Naive B cell (primary cell): ENCODE results near the gene USP8. TPM values are rescaled to one million over a fixed set of nuclear protein-coding genes. Genes with fewer than 3 reads are reported as not detected.
"Not testable (repeated sequence)": the region's sequence is repeated elsewhere in the genome, so short reads cannot be mapped to it uniquely, and the experiment has no call there.

Experiments used
- ATAC-seq, 2 donors: fragments of 150-1000 bp; cut with Tn5 transposase; 2 replicates each; pipeline ENCODE4 v1.10.0; 2021; ENCODE audit warnings: low read depth in 2 of 2, mild to moderate bottlenecking in 2 of 2, moderate library complexity in 2 of 2
- DNase-seq: peaks from one replicate; pipeline ENCODE4 v3.0.0; 2022
- H3K27ac Mint-ChIP-seq, 6 donors: one replicate each; pipeline ENCODE4 v1.8.0; 2020 to 2022; ENCODE audit warnings: mild to moderate bottlenecking in 6 of 6, mixed read lengths in 6 of 6, moderate library complexity in 5 of 6, inconsistent platforms in 2 of 6
- H3K27me3 Mint-ChIP-seq, 3 donors: one replicate each; pipeline ENCODE4 v1.8.0; 2021 to 2022; ENCODE audit warnings: mixed read lengths in 3 of 3, mild to moderate bottlenecking in 1 of 3
- H3K36me3 Mint-ChIP-seq, 2 donors: one replicate each; pipeline ENCODE4 v1.8.0; 2020 to 2022; ENCODE audit warnings: mixed read lengths in 2 of 2, inconsistent platforms in 1 of 2, mild to moderate bottlenecking in 1 of 2
- H3K4me1 Mint-ChIP-seq, 3 donors: one replicate each; pipeline ENCODE4 v1.8.0; 2020 to 2022; ENCODE audit warnings: mixed read lengths in 3 of 3, inconsistent platforms in 1 of 3, mild to moderate bottlenecking in 1 of 3, moderate library complexity in 1 of 3
- H3K4me3 Mint-ChIP-seq, 8 donors: one replicate each; pipeline ENCODE4 v1.8.0; 2020 to 2022; ENCODE audit warnings: mild to moderate bottlenecking in 8 of 8, mixed read lengths in 8 of 8, moderate library complexity in 8 of 8, inconsistent platforms in 2 of 8
- H3K9me3 Mint-ChIP-seq, 7 donors: one replicate each; pipeline ENCODE4 v1.8.0; 2020 to 2022; ENCODE audit warnings: mixed read lengths in 7 of 7, mild to moderate bottlenecking in 5 of 7, inconsistent platforms in 2 of 7, moderate library complexity in 1 of 7
- polyA plus RNA-seq, 6 donors: library from polyadenylated mRNA; unstranded; fragments of 300-500 nt; fragmentation: Illumina TruSeq; gene quantifications; one replicate each; pipeline ENCODE4 v1.2.3, GENCODE V29; 2021; ENCODE audit warnings: low read depth in 6 of 6

The USP8 gene
- polyA plus RNA-seq: 10 to 100 TPM; 62.0 to 87.5 (median 70.8) TPM

- H3K27me3 Mint-ChIP-seq: no peaks in the 10 kb centered on the region
- H3K27ac Mint-ChIP-seq: peak within 1 kb of the TSS; percentile 96 to 100 (median 99)
- no peaks in the 10 kb centered on the region for H3K36me3 Mint-ChIP-seq
- H3K4me1 Mint-ChIP-seq: peaks cover 11 to 51% (median 18%) of the 10 kb centered on the region in 3 donors
- ATAC-seq: peak; percentile 91
- no peaks in the 10 kb centered on the region for H3K9me3 Mint-ChIP-seq
- peak; percentile 94 for DNase-seq
- H3K4me3 Mint-ChIP-seq: peak within 1 kb of the TSS; percentile 92 to 100 (median 97)
These were observed at the start of gene USP8 for GRCh38 chr15:50424066-50424890. USP8 (plus strand) TSS chr15:50424405; CDS start chr15:50439074, 14,669 bp downstream.

- H3K9me3 Mint-ChIP-seq: no peaks in the 10 kb centered on the region
- DNase-seq (no peak), ATAC-seq (no peak)
- no peaks in the 10 kb centered on the region for H3K36me3 Mint-ChIP-seq
- H3K27me3 Mint-ChIP-seq: no peaks in the 10 kb centered on the region
- peaks cover 7 to 20% (median 19%) of the 10 kb centered on the region in 3 donors for H3K4me1 Mint-ChIP-seq
- H3K4me3 Mint-ChIP-seq: peak overlapping the region in 1 of 8 donors; percentile 2
- peak overlapping the region in 5 of 6 donors; percentile 0 to 76 (median 44) for H3K27ac Mint-ChIP-seq
These were observed 46.1 kb upstream of the USP8 start for GRCh38 chr15:50377867-50378751.

- H3K27me3 Mint-ChIP-seq: no peaks in the 10 kb centered on the region
- peaks cover 7 to 20% (median 19%) of the 10 kb centered on the region in 3 donors for H3K4me1 Mint-ChIP-seq
- peaks cover 0 to 1% (median 0%) of the 10 kb centered on the region in 7 donors for H3K9me3 Mint-ChIP-seq
- no peaks in the 10 kb centered on the region for H3K36me3 Mint-ChIP-seq
- ATAC-seq (no peak), DNase-seq (no peak)
- H3K4me3 Mint-ChIP-seq: no peak overlapping the region
- no peak overlapping the region for H3K27ac Mint-ChIP-seq
These were observed 45.4 kb upstream of the USP8 start for GRCh38 chr15:50378776-50379175.

GRCh38 chr15:50379413-50379812 lies 44.8 kb upstream of the USP8 start:
- H3K27ac Mint-ChIP-seq: not testable (repeated sequence)
- H3K4me1 Mint-ChIP-seq: peaks cover 7 to 20% (median 19%) of the 10 kb centered on the region in 3 donors

GRCh38 chr15:50380089-50380488 lies 44.1 kb upstream of the USP8 start:
- DNase-seq (no peak), ATAC-seq (no peak)
- no peaks in the 10 kb centered on the region for H3K27me3 Mint-ChIP-seq
- H3K4me1 Mint-ChIP-seq: peaks cover 7 to 20% (median 19%) of the 10 kb centered on the region in 3 donors
- H3K4me3 Mint-ChIP-seq: no peak overlapping the region
- no peaks in the 10 kb centered on the region for H3K36me3 Mint-ChIP-seq
- H3K27ac Mint-ChIP-seq: no peak overlapping the region
- peaks cover 0 to 1% (median 0%) of the 10 kb centered on the region in 7 donors for H3K9me3 Mint-ChIP-seq

More at GRCh38 chr15:50379413-50379812, 44.8 kb upstream of the USP8 start:
- H3K27me3 Mint-ChIP-seq, ATAC-seq, DNase-seq, H3K4me3 Mint-ChIP-seq, H3K9me3 Mint-ChIP-seq, H3K36me3 Mint-ChIP-seq: not testable (repeated sequence)

- ATAC-seq: no peak
- H3K27me3 Mint-ChIP-seq: no peaks in the 10 kb centered on the region
These were observed 42.8 kb upstream of the USP8 start for GRCh38 chr15:50381438-50381837.

GRCh38 chr15:50382408-50382807 lies 41.8 kb upstream of the USP8 start:
- H3K9me3 Mint-ChIP-seq, ATAC-seq, DNase-seq, H3K36me3 Mint-ChIP-seq, H3K27me3 Mint-ChIP-seq, H3K4me3 Mint-ChIP-seq: not testable (repeated sequence)
- peak overlapping the region in 2 of 6 donors; percentile 3 to 53 for H3K27ac Mint-ChIP-seq
- H3K4me1 Mint-ChIP-seq: peaks cover 7 to 19% (median 19%) of the 10 kb centered on the region in 3 donors

More at GRCh38 chr15:50381438-50381837, 42.8 kb upstream of the USP8 start:
- DNase-seq: no peak
- no peak overlapping the region for H3K4me3 Mint-ChIP-seq
- H3K27ac Mint-ChIP-seq: no peak overlapping the region
- H3K4me1 Mint-ChIP-seq: peaks cover 7 to 20% (median 19%) of the 10 kb centered on the region in 3 donors
- peaks cover 0 to 1% (median 0%) of the 10 kb centered on the region in 7 donors for H3K9me3 Mint-ChIP-seq
- H3K36me3 Mint-ChIP-seq: no peaks in the 10 kb centered on the region

- Mint-ChIP-seq H3K36me3 (no peaks in the 10 kb centered on the region), H3K9me3 (peaks cover 0 to 2% (median 0%) of the 10 kb centered on the region in 7 donors)
These were observed 33.5 kb upstream of the USP8 start for GRCh38 chr15:50390554-50391264.

GRCh38 chr15:50391561-50391960 lies 32.6 kb upstream of the USP8 start:
- H3K4me1 Mint-ChIP-seq, DNase-seq, H3K27me3 Mint-ChIP-seq, ATAC-seq, H3K4me3 Mint-ChIP-seq, H3K36me3 Mint-ChIP-seq, H3K9me3 Mint-ChIP-seq: not testable (repeated sequence)
- H3K27ac Mint-ChIP-seq: peak overlapping the region in 1 of 6 donors; percentile 20

More at GRCh38 chr15:50390554-50391264, 33.5 kb upstream of the USP8 start:
- DNase-seq (no peak), ATAC-seq (peak; percentile 52 to 61)
- Mint-ChIP-seq H3K4me3 (no peak overlapping the region), H3K4me1 (peaks cover 8 to 10% (median 9%) of the 10 kb centered on the region in 3 donors), H3K27me3 (no peaks in the 10 kb centered on the region), H3K27ac (peak overlapping the region in 2 of 6 donors; percentile 11 to 51)

GRCh38 chr15:50411870-50412269 lies 12.3 kb upstream of the USP8 start:
- H3K4me3 Mint-ChIP-seq: no peak overlapping the region
- H3K9me3 Mint-ChIP-seq: no peaks in the 10 kb centered on the region
- H3K36me3 Mint-ChIP-seq: no peaks in the 10 kb centered on the region
- H3K27ac Mint-ChIP-seq: no peak overlapping the region
- H3K4me1 Mint-ChIP-seq: no peaks in the 10 kb centered on the region
- ATAC-seq (no peak), DNase-seq (no peak)
- no peaks in the 10 kb centered on the region for H3K27me3 Mint-ChIP-seq

- Mint-ChIP-seq H3K4me3 (no peak overlapping the region), H3K36me3 (no peaks in the 10 kb centered on the region), H3K4me1 (no peaks in the 10 kb centered on the region), H3K9me3 (peaks cover 0 to 3% (median 0%) of the 10 kb centered on the region in 7 donors), H3K27me3 (no peaks in the 10 kb centered on the region), H3K27ac (no peak overlapping the region)
- DNase-seq (no peak), ATAC-seq (no peak)
These were observed 9.6 kb upstream of the USP8 start for GRCh38 chr15:50414624-50415023.

- no peak overlapping the region for H3K4me3 Mint-ChIP-seq
- peak overlapping the region in 2 of 6 donors; percentile 43 to 47 for H3K27ac Mint-ChIP-seq
- DNase-seq (no peak), ATAC-seq (peak in 1 of 2 donors; percentile 55)
- H3K36me3 Mint-ChIP-seq: no peaks in the 10 kb centered on the region
- no peaks in the 10 kb centered on the region for H3K4me1 Mint-ChIP-seq
- peaks cover 0 to 3% (median 0%) of the 10 kb centered on the region in 7 donors for H3K9me3 Mint-ChIP-seq
- no peaks in the 10 kb centered on the region for H3K27me3 Mint-ChIP-seq
These were observed 8.3 kb upstream of the USP8 start for GRCh38 chr15:50415752-50416404.
